Measurements from ENCODE around the gene ASPG. TPM values are rescaled to one million over a fixed set of nuclear protein-coding genes. Genes with fewer than 3 reads are reported as not detected.

ASPG gene
- total RNA-seq, 2 donors from 2014 or later = 78.5 to 161 TPM

GRCh38 chr14:104123879-104124278 is 38.4 kb downstream of the ASPG start:
- H3K9me3 ChIP-seq = peaks cover 3 to 25% of the 10 kb centered on the region in 2 donors
- H3K36me3 ChIP-seq = no peaks in the 10 kb centered on the region
- no peaks in the 10 kb centered on the region for H3K4me1 ChIP-seq
- DNase-seq (ENCODE audit: low spot score) = no peak
- no peak overlapping the region for H3K4me3 ChIP-seq
- no peak overlapping the region for H3K27ac ChIP-seq
- H3K27me3 ChIP-seq = no peaks in the 10 kb centered on the region
- TF ChIP-seq, protein P1, sequence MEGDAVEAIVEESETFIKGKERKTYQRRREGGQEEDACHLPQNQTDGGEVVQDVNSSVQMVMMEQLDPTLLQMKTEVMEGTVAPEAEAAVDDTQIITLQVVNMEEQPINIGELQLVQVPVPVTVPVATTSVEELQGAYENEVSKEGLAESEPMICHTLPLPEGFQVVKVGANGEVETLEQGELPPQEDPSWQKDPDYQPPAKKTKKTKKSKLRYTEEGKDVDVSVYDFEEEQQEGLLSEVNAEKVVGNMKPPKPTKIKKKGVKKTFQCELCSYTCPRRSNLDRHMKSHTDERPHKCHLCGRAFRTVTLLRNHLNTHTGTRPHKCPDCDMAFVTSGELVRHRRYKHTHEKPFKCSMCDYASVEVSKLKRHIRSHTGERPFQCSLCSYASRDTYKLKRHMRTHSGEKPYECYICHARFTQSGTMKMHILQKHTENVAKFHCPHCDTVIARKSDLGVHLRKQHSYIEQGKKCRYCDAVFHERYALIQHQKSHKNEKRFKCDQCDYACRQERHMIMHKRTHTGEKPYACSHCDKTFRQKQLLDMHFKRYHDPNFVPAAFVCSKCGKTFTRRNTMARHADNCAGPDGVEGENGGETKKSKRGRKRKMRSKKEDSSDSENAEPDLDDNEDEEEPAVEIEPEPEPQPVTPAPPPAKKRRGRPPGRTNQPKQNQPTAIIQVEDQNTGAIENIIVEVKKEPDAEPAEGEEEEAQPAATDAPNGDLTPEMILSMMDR (IDR thresholded peaks at IDR 0.05) = no peak

DNA sequence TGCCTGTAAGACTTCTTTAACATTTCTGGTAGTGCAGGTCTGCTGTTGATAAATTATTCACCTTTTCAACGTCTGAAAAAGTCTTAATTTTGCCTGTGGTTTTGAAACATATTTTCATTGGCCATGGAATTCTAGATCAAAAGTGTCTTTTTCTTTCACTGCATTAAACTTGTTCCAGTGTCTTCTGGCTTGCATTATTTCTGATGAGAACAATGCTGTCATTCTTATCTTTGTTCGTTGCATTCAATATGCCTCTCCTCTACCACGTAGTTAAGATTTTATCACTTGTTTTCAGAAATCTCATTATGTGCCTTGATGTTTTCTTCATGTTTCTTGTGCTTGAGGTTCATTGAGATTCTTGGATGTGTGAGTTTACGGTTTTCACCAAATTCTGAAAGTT is 39.5 kb downstream of the ASPG start:
- TF ChIP-seq, protein P1 (IDR thresholded peaks at IDR 0.05) = no peak
- Histone ChIP-seq H3K4me3 (no peak overlapping the region), H3K27me3 (no peaks in the 10 kb centered on the region), H3K4me1 (no peaks in the 10 kb centered on the region), H3K27ac (no peak overlapping the region), H3K9me3 (peaks cover 3 to 33% of the 10 kb centered on the region in 2 donors), H3K36me3 (no peaks in the 10 kb centered on the region)
- no peak for DNase-seq (ENCODE audit: low spot score)

DNA sequence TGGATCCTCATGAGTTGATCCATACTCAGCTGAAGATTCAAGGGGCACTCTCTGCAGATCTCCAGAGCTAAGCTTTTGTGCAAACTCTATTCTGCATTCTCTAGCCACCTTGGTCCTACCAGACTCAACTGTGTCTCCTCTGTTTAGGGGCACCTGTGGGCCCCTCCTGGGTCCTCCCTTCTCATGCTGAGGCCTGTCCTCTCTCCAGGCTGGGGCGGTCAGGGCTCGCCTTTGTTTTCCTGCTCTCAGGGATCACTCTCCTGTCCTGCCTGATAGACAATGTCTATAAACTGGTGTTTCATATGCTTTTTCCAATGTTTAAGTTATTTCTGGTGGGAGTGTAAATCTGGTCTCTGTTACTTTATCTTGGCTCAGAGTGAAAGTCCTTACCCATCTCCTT is 41.3 kb downstream of the ASPG start:
- no peak for DNase-seq (ENCODE audit: low spot score)

GRCh38 chr14:104128981-104129380 is 43.5 kb downstream of the ASPG start:
- H3K4me3 ChIP-seq = no peak overlapping the region
- no peak for DNase-seq (ENCODE audit: low spot score)
- TF ChIP-seq, protein P1 (IDR thresholded peaks at IDR 0.05) = no peak

More for the DNA sequence above, 41.3 kb downstream of the ASPG start:
- Histone ChIP-seq H3K9me3 (peaks cover 3 to 35% of the 10 kb centered on the region in 2 donors), H3K36me3 (no peaks in the 10 kb centered on the region), H3K4me3 (no peak overlapping the region), H3K27ac (no peak overlapping the region), H3K27me3 (no peaks in the 10 kb centered on the region), H3K4me1 (no peaks in the 10 kb centered on the region)
- TF ChIP-seq, protein P1 (IDR thresholded peaks at IDR 0.05) = no peak

DNA sequence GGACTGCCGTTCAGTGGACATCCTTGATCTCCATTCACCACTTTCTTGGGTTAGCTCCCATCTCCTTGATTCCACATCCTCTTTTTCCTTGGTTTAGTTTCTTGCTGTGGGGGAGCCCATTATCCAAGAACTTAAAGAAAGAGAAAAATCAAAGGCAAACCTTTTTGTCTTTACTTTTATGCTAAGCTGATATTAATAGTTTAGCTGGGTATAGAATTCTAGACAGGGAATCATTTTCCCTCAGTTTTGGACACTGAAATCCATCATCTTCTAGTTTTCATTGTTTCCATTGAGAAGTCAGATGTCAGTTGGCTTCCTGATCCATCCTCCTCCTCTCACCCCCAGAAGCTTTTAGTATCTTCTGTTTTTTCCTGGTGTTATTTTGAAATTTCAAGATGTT is 44.1 kb downstream of the ASPG start:
- Histone ChIP-seq H3K27ac (no peak overlapping the region), H3K4me3 (no peak overlapping the region), H3K9me3 (peaks cover 0 to 19% of the 10 kb centered on the region in 2 donors), H3K36me3 (no peaks in the 10 kb centered on the region), H3K4me1 (no peaks in the 10 kb centered on the region), H3K27me3 (no peaks in the 10 kb centered on the region)
- no peak for DNase-seq (ENCODE audit: low spot score)
- TF ChIP-seq, protein P1 (IDR thresholded peaks at IDR 0.05) = no peak

More at GRCh38 chr14:104128981-104129380, 43.5 kb downstream of the ASPG start:
- Histone ChIP-seq H3K4me1 (no peaks in the 10 kb centered on the region), H3K27ac (no peak overlapping the region), H3K27me3 (no peaks in the 10 kb centered on the region), H3K36me3 (no peaks in the 10 kb centered on the region), H3K9me3 (peaks cover 0 to 25% of the 10 kb centered on the region in 2 donors)

DNA sequence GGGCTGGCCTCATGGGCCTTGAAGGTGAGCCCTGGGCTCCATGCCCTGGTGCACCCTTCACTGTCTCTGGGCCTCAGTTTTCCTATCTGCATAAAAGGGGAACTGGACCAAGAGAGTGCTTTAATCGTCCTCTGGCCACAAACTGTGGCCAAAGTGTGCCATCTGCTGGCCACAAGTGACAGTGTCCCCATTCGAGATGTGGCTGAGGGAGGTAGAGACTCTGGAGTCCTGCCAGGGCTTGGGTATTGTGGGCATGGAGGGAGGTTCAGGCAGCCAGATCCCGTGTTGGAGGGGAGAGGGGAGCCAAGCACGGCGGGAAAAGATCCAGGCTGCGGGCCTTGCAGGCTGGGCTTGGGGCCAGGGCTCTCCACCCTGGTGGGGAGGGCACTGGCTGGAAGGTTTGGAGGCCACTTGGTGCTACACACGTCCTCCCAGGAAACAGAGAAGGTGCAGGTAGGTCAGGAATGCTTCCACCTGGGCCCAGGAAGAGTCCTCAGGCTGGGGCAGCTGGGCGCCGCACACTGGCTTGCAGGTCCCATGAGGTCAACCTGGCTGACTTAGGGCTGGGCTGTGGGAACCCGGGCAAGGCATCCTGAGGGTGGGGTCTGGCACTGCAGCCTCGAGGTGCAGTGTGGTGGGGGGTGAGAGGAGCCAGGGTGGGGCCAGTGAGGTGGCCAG is 45.6 kb downstream of the ASPG start:
- TF ChIP-seq, protein P1 (IDR thresholded peaks at IDR 0.05) = peak; percentile 56 to 72
- Histone ChIP-seq H3K27ac (no peak overlapping the region), H3K27me3 (no peaks in the 10 kb centered on the region), H3K4me1 (peaks cover 0 to 11% of the 10 kb centered on the region in 2 donors), H3K36me3 (no peaks in the 10 kb centered on the region), H3K9me3 (peaks cover 0 to 10% of the 10 kb centered on the region in 2 donors), H3K4me3 (no peak overlapping the region)
- no peak for DNase-seq (ENCODE audit: low spot score)
